Activated naive CD4-positive, alpha-beta T cell treated with anti-CD3 and anti-CD28 coated beads, Interleukin-2, amount 50 U/mL, for 16 hours (primary cell): ENCODE results near the gene SMIM13.
"Not testable (repeated sequence)": the region's sequence is repeated elsewhere in the genome, so short reads cannot be mapped to it uniquely, and the experiment has no call there.

Source experiments
- DNase-seq: peaks from one replicate; pipeline ENCODE4 v3.0.0-alpha.2; 2020

Gene SMIM13

DNA sequence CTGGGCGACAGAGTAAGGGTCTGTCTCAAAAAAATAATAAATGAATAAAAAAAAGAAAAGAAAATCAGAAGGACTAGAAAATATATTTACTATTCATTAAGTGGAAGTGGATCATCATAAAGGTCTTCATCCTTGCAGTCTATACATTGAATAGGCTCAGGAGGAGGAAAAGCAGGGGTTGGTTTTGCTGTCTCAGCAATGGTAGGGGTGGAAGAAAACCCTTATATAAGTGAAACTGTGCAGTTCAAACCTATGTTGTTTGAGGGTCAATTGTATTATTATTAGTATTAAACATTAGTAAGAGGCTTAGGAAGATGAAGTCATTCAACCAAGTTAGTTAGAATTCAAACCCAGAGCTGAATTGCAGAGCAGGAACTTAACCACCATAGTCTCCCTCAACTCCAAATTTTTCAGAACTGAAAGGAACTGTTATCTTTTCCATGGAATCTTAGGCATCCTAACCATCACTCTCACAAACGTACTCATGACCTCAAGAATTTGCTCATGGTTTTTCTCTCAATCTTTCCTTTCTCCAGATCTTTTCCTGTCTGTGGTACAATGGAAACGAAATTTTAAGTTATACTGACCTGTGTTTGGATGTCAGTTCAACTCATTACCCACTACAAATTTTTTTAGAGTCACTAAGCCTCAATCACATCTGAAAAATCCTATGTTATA lies 7.7 kb upstream of the SMIM13 start:
- DNase-seq, result no peak

DNA sequence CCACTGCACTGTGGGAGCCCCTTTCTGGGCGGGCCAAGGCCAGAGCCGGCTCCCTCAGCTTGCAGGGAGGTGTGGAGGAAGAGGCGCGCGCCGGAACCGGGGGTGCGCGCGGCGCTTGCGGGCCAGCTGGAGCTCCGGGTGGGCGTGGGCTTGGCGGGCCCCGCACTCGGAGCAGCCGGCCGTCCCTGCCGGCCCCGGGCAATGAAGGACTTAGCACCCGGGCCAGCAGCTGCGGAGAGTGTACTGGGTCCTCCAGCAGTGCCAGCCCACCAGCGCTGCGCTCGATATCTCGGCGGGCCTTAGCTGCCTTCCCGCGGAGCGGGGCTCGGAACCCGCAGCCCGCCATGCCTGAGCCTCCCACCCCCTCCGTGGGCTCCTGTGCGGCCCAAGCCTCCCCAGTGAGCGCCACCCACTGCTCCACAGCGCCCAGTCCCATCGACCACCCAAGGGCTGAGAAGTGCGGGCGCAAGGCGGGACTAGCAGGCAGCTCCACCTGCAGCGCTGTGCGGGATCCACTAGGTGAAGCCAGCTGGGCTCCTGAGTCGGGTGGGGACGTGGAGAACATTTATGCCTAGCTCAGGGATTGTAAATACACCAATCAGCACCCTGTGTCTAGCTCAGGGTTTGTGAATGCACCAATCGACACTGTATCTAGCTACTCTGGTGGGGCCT lies 6.4 kb upstream of the SMIM13 start:
- not testable (repeated sequence) for DNase-seq

DNA sequence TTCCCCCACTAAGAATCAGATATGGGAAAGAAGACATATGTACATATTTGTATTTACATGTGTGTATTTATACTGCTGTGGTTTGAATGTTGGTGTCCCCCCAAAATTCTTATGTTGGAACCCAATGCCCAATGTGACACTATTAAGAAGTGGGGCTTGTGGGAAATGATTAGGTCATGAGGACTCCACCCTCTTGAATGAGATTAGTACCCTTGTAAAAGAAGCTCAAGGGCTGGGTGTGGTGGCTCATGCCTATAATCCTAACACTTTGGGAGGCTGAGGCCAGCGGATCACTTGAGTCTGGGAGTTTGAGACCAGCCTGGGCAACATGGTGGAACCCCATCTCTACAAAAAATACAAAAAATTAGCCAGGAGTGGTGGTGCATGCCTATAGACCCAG lies 3.9 kb upstream of the SMIM13 start:
- DNase-seq, result no peak

DNA sequence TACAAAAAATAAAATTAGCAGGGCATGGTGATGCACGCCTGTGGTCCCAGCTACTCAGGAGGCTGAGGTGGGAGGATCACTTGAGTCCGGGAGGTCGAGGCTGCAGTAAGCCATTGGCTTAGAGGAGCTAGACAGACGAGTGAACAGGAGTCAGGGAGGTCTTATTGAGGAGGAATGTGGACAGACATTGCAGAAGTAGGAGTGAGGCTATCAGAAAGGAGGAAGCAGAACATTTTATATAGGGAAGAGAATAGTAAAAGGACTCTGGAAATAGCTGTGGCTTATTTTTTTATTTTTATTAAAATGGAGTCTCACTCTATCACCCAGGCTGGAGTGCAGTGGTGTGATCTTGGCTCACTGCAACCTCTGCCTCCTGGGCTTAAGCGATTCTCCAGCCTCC lies 2.5 kb upstream of the SMIM13 start:
- not testable (repeated sequence) for DNase-seq

DNA sequence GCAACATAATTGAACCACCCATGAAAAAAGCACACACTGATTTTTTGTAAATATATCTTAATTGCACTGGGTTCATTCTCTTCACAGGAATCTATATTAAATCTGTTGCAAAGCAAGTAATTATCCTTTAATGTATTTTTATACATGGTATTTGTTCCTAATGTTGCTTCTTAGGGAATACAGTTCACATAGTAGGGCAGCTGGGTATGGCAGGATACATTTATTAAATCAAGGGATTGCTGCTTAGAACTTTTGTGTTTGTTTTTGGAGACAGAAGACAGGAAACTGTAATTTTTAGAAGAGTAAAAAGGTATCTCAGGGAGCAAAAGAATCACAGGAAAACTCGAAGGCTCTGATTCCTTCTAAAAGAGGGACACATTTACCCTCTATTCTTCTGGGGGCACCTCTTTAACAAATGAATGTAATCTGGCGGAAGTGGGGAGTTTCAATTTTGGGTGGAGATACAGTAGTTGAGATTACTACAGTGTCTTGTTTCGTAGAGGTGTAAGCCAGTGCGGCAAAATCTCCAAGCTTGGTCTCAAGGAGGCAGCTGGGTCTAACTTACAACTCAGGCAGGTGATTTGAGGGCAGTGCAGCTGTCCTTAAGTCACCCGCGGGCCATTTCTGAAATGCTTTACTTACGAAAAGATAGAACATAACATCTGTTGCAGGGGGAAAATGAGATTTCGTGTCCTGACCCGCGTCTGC lies 812 bp upstream of the SMIM13 start:
- DNase-seq, result no peak

DNA sequence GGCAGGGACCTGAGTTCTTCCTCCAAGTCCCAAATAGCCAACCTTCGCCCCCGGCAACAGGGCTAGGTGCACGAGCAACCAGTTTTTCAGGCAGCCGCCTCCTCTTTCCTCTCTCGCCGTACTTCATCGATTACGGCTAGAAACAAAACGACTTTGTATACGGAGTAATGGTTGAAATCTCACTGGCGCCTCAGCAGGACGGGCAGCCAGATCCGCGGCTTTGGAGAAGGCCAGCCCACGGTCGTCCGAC lies 333 bp upstream of the SMIM13 start:
- no peak for DNase-seq

DNA sequence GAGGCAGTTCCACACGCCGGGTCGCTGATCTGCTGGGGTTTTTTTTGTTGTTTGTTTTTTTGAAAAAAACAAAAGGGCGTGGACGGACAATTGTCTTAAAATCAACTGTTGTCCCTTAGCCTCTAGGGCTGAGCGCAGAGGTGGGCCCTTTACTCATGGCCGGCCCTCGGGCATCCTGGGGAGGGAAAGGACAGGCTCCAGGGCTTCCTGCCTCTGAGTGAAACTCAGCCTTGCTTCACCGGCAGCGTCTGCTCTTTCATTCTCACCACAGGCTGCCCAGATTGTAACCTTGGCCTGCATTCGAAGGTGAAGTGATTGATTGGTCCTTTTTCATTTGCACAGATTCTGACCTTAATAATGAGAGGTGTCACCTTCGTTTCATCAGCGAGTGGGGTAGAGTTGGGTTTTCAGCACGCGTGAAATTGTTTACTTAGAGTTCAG lies 797 bp downstream of the SMIM13 start:
- no peak for DNase-seq

DNA sequence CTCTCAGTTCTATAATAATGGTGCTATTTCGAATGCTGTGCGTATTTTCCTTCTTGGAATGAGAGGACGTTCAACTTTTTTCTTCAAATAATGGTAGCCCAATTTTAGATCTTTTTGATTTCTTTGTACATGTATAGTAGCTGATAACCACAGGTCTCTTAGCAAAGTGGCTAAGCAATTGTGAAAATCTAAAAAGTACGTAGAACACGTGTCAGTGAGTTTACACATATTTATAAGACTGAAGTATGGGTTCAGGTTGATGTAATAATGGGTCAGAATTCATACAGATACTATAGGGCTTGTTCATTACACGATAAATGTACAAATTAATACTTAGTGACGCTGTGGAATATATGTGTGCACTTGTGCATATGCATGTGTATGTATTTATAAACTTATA lies 1.3 kb downstream of the SMIM13 start:
- no peak for DNase-seq

DNA sequence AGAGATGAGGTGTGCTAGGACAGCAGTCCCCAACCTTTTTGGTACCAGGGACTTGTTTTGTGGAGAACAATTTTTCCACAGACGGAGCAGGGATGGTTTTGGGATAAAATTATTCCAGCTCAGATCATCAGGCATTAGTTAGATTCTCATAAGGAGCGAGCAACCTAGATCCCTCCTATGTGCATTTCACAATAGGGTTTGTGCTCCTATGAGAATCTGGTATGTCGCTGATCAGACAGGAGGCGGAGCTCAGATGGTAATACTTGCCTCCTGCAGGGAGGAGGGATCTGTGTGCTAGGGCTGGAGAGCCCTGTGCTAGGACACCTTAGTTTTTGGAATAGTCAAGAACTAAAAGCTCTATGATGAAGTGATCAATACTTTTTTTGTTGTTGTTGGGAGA lies 2.5 kb downstream of the SMIM13 start:
- DNase-seq, result no peak

DNA sequence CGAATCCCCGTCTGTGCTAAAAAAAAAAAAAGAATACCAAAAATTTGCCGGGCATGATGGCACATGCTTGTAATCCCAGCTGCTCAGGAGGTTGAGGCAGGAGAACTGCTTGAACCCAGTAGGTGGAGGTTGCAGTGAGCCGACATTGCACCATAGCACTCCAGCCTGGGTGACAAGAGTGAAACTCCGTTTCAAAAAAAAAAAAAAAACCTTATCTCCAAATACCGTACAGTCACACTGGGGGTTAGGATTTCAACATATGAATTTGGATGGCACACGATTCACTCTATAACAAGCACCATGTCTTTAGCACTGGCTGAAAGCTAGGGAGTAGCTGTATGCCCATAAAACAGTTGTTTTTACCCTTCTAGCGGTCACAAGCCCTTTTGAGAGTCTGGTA lies 3.8 kb downstream of the SMIM13 start:
- no peak for DNase-seq

DNA sequence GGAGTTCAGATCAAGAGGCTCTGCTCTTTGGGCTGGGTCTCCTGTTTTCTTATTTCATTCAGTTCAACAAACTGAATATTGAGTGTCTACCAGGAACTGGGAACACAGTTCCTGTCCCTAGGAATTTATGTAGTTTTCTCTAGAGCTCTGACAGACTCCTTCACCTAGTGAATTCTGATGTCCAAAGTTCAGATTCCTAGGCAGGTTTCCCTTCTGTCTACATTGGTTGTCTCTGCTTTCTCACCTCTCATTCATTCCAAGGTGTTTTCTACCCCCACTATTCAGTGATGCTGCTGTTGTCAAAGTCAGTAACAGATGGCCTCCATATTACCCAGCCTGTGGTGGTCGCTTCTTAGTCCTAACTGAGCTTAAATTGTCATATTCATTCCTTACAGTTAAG lies 4.4 kb downstream of the SMIM13 start:
- DNase-seq, result no peak

DNA sequence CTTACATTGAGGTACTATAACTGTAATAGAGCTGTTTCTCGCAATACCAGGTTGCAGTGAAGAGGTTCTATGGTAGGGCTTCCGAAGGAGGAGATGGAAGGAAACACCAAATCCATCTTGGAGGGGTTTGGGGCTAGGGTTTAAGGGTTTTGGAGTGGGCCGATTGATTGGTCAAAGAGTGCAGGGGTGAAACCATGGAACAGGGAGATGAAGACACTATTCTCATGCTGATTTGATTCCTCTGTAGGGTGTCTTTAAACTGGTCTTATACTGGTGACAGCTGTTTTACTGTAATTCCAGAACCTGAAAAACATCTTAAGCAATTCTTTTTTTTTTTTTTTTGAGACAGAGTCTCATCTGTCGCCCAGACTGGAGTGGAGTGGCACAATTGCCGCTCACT lies 7.8 kb downstream of the SMIM13 start:
- DNase-seq, result no peak

DNA sequence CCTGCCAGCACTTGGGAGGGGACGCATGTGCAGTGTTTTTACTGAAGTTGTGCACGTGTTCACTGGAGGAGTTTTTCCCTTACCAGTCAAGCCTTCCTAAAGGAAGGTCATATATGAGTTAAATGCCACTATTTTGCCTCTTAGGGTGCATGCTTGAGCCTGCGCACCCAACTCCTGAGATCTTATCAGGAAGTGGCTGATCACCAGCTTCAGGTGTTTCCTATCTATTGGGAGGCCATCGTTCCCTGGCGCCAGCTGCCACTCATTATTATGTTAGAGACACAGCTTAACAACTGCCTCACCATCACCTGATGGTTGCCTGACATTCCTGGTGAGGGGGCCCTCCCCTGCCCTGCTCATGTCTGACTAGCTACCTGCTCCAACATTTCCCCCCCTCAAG lies 9.4 kb downstream of the SMIM13 start:
- DNase-seq, result no peak

DNA sequence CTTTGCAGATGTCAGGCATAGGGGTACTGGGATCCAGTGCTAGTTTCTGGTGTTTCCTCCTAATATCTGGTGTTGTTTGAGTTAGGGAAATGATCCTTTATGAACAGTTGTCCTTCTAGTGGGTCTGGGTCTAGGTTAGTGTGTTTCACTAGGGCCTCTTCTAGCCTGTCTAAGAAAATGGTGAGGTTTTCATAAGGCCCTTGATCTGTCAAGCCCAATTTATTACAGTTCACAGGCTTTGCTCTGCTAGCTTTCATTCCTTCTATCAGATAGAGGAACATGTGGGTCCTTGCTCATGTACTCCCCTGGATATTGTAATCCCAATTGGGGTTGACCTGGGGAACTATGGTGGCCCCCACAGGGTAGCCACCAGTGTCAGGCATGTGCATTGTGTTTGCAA lies 15.1 kb downstream of the SMIM13 start:
- DNase-seq, result no peak

DNA sequence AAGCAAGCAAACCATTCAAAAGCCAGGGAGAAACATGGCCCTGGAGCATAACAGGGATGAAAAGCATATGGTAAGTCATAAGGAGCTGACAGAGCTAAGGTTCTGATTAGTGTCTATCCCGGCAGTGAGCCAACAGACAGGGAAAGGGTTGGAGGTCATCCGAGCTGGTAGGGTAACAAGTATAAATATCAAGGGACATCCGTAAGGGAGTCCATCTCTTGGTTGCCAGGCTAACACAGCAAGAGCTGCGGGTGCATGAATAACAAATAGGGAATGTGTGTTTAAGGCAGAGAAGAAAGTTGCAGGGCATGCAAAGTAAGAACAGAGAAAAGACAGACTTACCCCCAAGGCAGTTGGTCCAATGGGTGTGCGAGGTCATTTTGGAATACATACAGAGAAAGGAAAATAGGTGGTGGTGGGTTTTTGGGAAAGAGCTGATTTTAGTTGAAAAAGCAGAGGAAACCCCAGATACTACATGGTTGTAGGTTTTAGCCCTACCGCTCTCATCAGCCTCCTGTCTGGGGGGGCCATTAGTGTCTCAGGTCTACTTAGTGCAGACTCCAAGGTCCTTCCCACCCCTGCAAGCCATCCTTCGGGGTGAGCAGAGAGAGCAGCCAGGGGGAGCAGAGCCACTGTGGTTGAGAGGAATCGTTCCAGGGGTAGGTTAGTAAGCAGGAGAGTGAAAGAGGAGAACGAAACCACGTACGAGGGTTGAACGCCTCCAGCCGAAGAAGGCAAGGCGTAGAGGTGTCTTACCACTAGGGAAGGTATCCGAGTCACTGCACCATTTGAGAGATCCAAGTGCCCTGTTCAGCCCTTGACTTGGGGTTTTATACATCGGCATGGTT lies 17.5 kb downstream of the SMIM13 start, which contains the start of gene ERVFRD-1:
TSS of gene ERVFRD-1 (minus strand) at position 805 of the 848 bp plus-strand sequence. CDS start 6,415 bp downstream, outside the sequence.
- DNase-seq, result peak; percentile 15

DNA sequence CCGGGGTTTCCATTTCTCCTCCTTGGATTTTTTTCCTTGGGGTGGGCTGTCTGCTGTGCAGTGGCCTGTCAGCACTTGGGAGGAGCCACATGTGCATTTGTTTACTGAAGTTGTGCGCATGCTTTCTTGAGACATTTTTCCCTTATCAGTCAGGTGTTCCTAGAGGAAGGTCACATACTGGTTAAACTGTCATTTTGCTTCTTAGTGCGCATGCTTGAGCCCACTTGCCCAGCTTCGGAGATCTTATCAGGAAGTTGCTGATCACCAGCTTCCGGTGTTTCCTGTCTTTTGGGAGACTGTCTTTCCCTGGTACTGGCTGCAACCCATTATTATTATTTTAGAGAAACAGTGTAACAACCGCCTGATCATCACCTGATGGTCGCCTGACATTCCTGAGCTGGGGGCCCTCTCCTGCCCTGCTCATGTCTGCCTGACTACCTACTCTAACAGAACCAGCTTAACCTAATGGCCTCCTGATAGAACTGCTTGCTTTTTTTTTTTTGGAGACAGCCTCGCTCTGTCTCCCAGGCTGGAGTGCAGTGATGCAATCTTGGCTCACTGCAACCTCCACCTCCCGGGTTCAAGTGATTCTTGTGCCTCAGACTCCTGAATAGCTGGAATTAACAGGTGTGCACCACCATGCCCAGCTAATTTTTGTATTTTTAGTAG lies 18.3 kb downstream of the SMIM13 start:
- no peak for DNase-seq

DNA sequence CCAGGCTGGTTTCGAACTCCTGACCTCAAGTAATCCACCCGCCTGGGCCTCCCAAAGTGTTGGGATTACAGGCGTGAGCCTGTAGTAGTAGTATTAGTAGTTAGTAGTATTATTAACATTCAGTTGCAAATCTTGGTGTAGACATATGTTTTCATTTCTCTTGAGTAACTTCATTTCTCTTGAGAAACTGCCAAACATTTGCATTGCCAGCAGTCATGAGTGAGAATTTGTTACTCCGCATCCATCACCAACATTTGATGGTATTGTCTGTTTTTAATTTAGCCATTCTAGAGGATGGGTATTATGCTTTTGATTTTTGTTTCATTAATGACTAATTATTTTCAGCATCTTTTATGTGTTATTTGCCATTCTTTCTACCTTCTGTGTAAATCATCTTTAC lies 19.4 kb downstream of the SMIM13 start:
- no peak for DNase-seq

DNA sequence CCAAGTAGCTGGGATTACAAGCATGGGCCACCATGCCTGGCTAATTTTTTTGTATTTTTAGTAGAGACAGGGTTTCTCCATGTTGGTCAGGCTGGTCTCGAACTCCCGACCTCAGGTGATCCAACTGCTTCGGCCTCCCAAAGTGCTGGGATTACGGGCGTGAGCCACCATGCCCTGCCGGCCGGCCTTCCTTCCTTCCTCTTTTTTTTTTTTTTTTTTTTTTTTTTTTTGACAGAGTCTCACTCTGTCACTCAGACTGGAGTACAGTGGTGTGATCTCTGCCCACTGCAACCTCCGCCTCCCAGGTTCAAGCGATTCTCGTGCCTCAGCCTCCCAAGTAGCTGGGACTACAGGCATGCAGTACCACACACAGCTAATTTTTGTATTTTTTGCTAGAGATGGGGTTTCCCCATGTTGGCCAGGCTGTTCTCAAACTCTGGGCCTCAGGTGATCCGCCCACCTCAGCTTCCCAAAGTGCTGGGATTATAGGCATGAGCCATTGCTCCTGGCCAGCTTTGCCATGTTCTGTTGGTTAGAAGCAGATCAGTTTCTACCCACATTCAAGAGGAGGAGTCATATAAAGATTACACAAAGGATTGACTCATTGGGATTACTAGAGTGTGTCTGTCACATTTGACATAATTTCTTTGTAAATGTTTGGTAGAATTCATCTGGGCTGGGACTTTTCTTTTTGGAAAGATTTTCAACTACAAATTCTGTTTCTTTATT lies 22.3 kb downstream of the SMIM13 start:
- DNase-seq, result not testable (repeated sequence)

DNA sequence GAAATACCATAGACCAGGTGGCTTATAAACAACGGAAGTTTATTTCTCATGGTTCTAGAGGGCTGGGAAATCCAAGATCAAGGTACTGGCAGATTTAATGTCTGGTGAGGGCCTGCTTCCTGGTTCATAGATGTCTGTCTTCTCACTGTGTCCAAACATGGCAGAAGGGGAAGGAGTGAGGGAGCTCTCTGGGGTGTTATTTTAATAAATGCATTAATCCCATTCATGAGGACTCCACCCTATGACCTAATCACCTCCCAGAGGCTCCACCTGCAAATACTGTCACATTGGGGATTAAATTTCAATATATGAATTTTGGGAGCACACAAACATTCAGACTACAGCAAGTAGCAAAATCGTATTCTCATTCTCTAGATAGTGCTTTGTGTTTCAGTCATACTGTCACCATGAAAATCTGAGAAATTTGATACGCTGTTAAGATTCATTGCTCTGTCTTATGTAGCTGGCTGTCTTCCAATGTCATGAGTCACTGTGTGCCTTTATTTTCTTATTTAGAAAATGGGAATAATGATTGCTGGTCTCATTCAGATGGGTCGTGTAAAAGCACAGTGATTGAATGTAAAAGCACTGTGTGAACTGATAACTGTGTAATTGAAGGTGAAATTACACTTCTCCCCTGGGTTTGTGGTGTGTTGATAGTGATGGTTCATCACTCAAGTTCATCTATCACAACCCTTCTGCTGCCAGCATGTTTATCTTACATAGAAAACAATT lies 26.8 kb downstream of the SMIM13 start:
- DNase-seq, result no peak

DNA sequence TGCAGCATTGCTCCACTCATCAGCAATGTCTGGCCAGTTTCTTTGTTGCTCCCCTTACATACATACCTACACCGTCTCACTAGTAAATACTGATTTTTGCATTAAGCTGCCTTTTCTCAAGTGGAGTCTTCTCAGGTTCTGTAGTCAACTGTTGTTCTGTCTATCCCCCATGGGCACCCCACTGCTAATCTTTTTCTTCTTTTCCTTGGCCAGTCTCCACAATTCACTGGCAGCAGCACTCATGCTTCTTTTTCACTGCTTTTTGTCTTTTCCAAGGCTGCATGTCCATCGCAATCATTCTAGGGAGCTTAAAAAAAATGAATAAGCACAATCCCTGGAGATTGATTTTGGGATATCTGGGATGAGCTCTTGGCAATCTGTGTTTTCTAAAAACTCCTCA lies 28.2 kb downstream of the SMIM13 start:
- no peak for DNase-seq

DNA sequence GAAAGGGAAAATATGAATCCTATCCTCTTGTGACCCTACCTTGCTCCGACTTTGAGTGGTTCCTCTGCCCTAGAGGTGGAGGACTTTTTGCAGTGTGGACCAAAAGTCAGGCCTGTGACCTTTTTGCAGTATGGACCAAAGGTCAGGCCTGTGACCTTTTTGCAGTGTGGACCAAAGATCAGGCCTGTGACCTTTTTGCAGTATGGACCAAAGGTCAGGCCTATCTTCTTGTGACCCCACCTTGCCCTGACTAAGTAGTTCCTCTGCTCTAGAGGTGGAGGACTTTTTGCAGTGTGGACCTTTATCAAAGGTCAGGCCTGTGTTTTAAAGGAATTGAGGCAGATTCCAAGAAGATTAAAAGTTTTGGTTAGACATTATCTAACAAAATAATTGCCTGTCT lies 28.7 kb downstream of the SMIM13 start:
- no peak for DNase-seq
